DND-41 (cell line): ENCODE data around the gene LSS.

ENCODE experiments used
- ATAC-seq: fragments of 200-7000 bp; cut with Tn5 transposase; 3 replicates; pipeline ENCODE4 v1.9.1; 2021; ENCODE audit warnings: low read depth; ENCODE audit not compliant: insufficient read depth
- DNase-seq: peaks from one replicate; pipeline ENCODE4 v3.0.0-alpha.2; 2020
- H2AFZ ChIP-seq: 2 replicates; pipeline ENCODE4 v1.6.0; 2012; ENCODE audit warnings: low read depth, low read length
- H3K27ac ChIP-seq: 2 replicates; pipeline ENCODE4 v1.5.1; 2012; ENCODE audit warnings: low read length, inconsistent platforms
- H3K27me3 ChIP-seq: fragments of 200-600 bp; sonication (generic); 2 replicates; pipeline ENCODE4 v1.6.0; 2012; ENCODE audit warnings: low read length, mild to moderate bottlenecking, inconsistent platforms; ENCODE audit not compliant: insufficient read depth, poor library complexity
- H3K36me3 ChIP-seq: 2 replicates; pipeline ENCODE4 v1.5.1; 2012; ENCODE audit warnings: low read length, inconsistent platforms; ENCODE audit not compliant: insufficient read depth
- H3K4me1 ChIP-seq: 2 replicates; pipeline ENCODE4 v1.5.1; 2012; ENCODE audit warnings: mild to moderate bottlenecking, low read length; ENCODE audit not compliant: insufficient read depth
- H3K4me2 ChIP-seq: 2 replicates; pipeline ENCODE4 v1.6.0; 2012; ENCODE audit warnings: mild to moderate bottlenecking, moderate library complexity, low read length, inconsistent platforms; ENCODE audit not compliant: insufficient read depth
- H3K4me3 ChIP-seq, 2 experiments: fragments of 200-600 bp in 1 of 2; shearing (Covaris generic) in 1 of 2; 2 replicates each; pipeline ENCODE4 v1.5.1; 2012 to 2016; ENCODE audit warnings: inconsistent platforms in 2 of 2, low read length in 2 of 2, mild to moderate bottlenecking in 2 of 2, low read depth in 1 of 2, moderate library complexity in 1 of 2
- H3K79me2 ChIP-seq: 2 replicates; pipeline ENCODE4 v1.6.0; 2012; ENCODE audit warnings: low read length, inconsistent platforms; ENCODE audit not compliant: insufficient read depth
- H3K9ac ChIP-seq: 2 replicates; pipeline ENCODE4 v1.6.0; 2012; ENCODE audit warnings: low read depth, mild to moderate bottlenecking, inconsistent platforms, low read length, moderate library complexity
- H3K9me3 ChIP-seq: 2 replicates; pipeline ENCODE4 v1.5.1; 2012; ENCODE audit warnings: low read length, moderate library complexity, mild to moderate bottlenecking, inconsistent platforms; ENCODE audit not compliant: insufficient read depth, severe bottlenecking
- H4K20me1 ChIP-seq: 2 replicates; pipeline ENCODE4 v1.6.0; 2012; ENCODE audit warnings: low read length; ENCODE audit not compliant: insufficient read depth
- EZH2 ChIP-seq: IDR thresholded peaks from 3 replicates; pipeline ENCODE4 v1.6.1; 2012; ENCODE audit warnings: borderline replicate concordance, low read depth, mild to moderate bottlenecking, moderate library complexity, low read length, inconsistent platforms; ENCODE audit not compliant: severe bottlenecking
- TF ChIP-seq, protein P1 (sequence below): IDR thresholded peaks from 2 replicates; pipeline ENCODE4 v1.5.1; 2012; ENCODE audit warnings: borderline replicate concordance, low read length, moderate library complexity, mild to moderate bottlenecking; ENCODE audit not compliant: poor library complexity, severe bottlenecking; ENCODE audit errors: extremely low read depth

LSS gene

DNA sequence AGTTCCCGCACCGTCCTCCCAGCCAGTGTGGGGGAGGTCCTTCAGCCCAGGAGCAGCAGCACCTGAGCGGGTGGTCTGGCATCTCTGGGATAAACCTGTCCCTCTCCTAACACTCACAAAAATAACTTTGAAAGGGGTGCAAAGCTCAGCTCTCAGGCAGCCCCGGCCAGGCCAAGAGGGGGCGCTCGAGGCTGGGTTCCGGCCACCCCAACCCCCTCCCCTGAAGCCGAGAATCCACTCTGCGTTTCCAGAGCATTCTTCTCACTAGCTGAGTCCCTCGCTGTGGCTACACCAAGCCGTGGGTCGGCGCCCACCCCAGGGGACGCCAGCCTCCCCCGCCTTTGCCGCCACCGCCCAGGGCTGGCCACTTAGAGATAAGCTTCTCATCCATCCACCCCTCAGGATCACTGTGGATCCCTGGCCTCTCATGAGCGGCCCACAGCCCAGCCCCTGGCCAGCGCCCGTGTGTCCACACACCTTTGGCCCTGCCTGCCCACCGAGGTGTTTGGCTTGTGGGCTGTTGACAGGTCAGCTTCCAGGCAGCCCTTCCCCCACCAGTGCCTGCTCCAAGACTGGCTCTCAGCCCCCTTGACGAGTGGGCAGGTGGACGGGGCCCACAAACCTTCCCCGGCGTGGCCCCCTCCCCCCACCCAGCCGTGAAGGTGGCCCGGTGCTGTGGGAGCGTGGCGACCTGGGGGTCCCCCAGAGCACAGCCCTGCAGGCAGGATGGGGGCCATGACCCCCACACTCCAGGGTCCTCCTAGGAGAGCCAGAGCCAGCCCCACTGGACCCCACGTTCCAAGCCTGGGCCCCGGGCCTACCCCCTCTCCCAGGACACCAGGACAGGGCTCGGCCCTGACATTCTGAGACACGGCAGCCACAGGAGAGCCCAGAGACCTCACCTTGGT lies 75.1 kb downstream of the LSS start:
- peak; percentile 58 for ATAC-seq
- no peaks in the 10 kb centered on the region for H3K79me2 ChIP-seq
- H4K20me1 ChIP-seq = peaks cover 3% of the 10 kb centered on the region; the same call in 1 of the 2 replicates
- TF ChIP-seq EZH2 = no peak
- TF ChIP-seq, protein P1, sequence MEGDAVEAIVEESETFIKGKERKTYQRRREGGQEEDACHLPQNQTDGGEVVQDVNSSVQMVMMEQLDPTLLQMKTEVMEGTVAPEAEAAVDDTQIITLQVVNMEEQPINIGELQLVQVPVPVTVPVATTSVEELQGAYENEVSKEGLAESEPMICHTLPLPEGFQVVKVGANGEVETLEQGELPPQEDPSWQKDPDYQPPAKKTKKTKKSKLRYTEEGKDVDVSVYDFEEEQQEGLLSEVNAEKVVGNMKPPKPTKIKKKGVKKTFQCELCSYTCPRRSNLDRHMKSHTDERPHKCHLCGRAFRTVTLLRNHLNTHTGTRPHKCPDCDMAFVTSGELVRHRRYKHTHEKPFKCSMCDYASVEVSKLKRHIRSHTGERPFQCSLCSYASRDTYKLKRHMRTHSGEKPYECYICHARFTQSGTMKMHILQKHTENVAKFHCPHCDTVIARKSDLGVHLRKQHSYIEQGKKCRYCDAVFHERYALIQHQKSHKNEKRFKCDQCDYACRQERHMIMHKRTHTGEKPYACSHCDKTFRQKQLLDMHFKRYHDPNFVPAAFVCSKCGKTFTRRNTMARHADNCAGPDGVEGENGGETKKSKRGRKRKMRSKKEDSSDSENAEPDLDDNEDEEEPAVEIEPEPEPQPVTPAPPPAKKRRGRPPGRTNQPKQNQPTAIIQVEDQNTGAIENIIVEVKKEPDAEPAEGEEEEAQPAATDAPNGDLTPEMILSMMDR = peak; percentile 48
- H3K27ac ChIP-seq = no peak overlapping the region
- no peak overlapping the region for H3K4me3 ChIP-seq
- H3K4me2 ChIP-seq = no peak overlapping the region
- H3K27me3 ChIP-seq = no peaks in the 10 kb centered on the region
- no peaks in the 10 kb centered on the region for H3K36me3 ChIP-seq
- no peaks in the 10 kb centered on the region for H3K4me1 ChIP-seq
- no peak for DNase-seq
- H2AFZ ChIP-seq = no peak overlapping the region
- H3K9ac ChIP-seq = no peak overlapping the region
- H3K9me3 ChIP-seq = no peaks in the 10 kb centered on the region

DNA sequence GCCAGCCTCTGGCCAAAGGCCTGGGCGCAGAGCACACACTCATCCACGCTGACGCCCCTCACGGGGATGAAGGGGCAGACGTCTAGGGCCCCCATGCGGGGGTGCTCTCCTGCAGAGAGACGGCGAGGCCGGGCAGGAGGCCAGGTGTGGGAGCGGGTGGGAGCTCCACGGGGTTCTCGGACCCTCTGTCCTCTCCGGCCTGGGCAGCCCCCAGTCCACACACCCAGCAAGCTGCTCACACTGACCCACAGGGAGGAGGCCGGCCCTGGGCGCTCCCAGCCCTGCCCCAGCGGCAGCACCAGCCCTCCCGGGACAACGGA lies 75.7 kb downstream of the LSS start:
- Histone ChIP-seq H3K9me3 (no peaks in the 10 kb centered on the region), H3K4me3 (no peak overlapping the region), H3K36me3 (no peaks in the 10 kb centered on the region), H4K20me1 (peaks cover 3% of the 10 kb centered on the region; the same call in 1 of the 2 replicates), H2AFZ (no peak overlapping the region), H3K9ac (no peak overlapping the region), H3K27me3 (no peaks in the 10 kb centered on the region), H3K79me2 (no peaks in the 10 kb centered on the region), H3K4me2 (no peak overlapping the region), H3K27ac (no peak overlapping the region), H3K4me1 (no peaks in the 10 kb centered on the region)
- no peak for DNase-seq
- ATAC-seq = no peak
- TF ChIP-seq EZH2 = no peak
- TF ChIP-seq, protein P1 = no peak

DNA sequence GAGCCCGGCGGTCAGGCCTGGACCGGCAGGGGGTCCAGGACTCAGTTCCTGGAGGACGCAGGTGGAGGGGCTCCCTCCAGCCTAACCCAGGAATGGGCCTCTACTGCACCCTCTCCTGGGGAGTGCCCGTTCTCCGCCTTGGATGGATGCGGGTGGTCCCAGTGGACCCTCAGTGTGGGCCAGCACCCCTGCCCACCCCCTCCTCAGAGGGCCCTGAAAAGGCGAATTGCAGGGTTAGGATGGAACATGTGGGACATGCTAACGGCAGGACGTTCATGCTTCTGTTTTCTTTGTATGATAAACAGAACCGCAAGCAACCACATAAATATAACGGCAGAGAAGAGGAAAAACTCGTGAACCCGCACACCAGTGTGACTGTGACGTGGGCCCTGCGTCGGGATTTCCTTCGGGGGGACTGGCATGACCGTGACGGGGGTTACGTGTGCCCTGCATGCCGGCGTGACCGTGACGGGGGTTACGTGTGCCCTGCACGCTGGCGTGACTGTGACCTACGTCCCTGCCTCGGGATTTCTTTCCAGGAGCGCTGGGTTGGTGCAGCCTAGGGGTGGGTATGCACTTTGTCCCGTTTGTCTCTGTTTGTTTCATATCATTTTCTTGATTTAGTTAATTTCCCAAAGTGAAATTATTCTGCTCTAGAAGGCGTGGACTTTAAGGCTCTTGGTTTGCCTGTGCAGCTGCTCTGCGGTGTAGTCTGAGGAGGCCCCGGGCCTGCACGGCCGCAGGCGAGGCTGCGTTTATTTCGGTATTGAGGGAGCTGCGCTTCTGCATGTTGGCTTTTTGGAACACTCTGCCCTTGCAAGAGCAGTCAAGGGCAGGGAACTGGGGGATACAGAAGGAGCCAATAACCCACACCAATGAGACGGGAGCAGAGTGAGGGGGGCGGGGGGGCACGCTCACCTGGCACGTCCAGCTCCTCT lies 76.3 kb downstream of the LSS start:
- Histone ChIP-seq H3K27me3 (no peaks in the 10 kb centered on the region), H3K79me2 (no peaks in the 10 kb centered on the region), H2AFZ (no peak overlapping the region), H3K27ac (no peak overlapping the region), H3K9ac (no peak overlapping the region), H4K20me1 (peaks cover 3% of the 10 kb centered on the region; the same call in 1 of the 2 replicates), H3K36me3 (no peaks in the 10 kb centered on the region), H3K4me3 (no peak overlapping the region), H3K4me1 (no peaks in the 10 kb centered on the region), H3K4me2 (no peak overlapping the region), H3K9me3 (no peaks in the 10 kb centered on the region)
- TF ChIP-seq, protein P1 = no peak
- TF ChIP-seq EZH2 = no peak
- no peak for DNase-seq
- no peak for ATAC-seq
